GM18499 (cell line): Measurements from ENCODE around the gene HACD1.
A peak's percentile ranks its signal among the peaks of the same experiment; 100 is the strongest.
"Not testable (repeated sequence)": the region's sequence is repeated elsewhere in the genome, so short reads cannot be mapped to it uniquely, and the experiment has no call there.

Experiments used
- ATAC-seq: cut with Tn5 transposase; IDR thresholded peaks from one replicate; pipeline ENCODE4 v1.9.1; 2021; ENCODE audit warnings: moderate number of reproducible peaks; ENCODE audit not compliant: insufficient read depth, unreplicated experiment

The HACD1 gene

GRCh38 chr10:17643755-17644484, 26.7 kb upstream of the HACD1 start, which contains the start of gene STAM:
STAM (plus strand) TSS chr10:17644151; CDS start chr10:17644340, 189 bp downstream.
- ATAC-seq: peak; percentile 65

- no peak for ATAC-seq
Observed at GRCh38 chr10:17643339-17643754, 26.2 kb upstream of the HACD1 start.

- no peak for ATAC-seq
Observed at GRCh38 chr10:17640331-17640816, 23.2 kb upstream of the HACD1 start.

- no peak for ATAC-seq
Observed at GRCh38 chr10:17637869-17638268, 20.7 kb upstream of the HACD1 start.

GRCh38 chr10:17633353-17633752, 16.2 kb upstream of the HACD1 start:
- no peak for ATAC-seq

- not testable (repeated sequence) for ATAC-seq
Observed at GRCh38 chr10:17632590-17632989, 15.4 kb upstream of the HACD1 start.

GRCh38 chr10:17626656-17627055, 9.5 kb upstream of the HACD1 start:
- ATAC-seq: no peak

- ATAC-seq: no peak
Observed at GRCh38 chr10:17624996-17625395, 7.8 kb upstream of the HACD1 start.

GRCh38 chr10:17622061-17622460, 4.9 kb upstream of the HACD1 start:
- ATAC-seq: no peak

- ATAC-seq: no peak
Observed at GRCh38 chr10:17616403-17617030, 657 bp downstream of the HACD1 start.

GRCh38 chr10:17609523-17610079, 7.6 kb downstream of the HACD1 start:
- no peak for ATAC-seq

GRCh38 chr10:17607603-17608332, 9.4 kb downstream of the HACD1 start:
- ATAC-seq: peak; percentile 51

- ATAC-seq: no peak
Observed at GRCh38 chr10:17607060-17607459, 10.1 kb downstream of the HACD1 start.

GRCh38 chr10:17606547-17607040, 10.6 kb downstream of the HACD1 start:
- ATAC-seq: no peak

GRCh38 chr10:17605936-17606335, 11.2 kb downstream of the HACD1 start:
- no peak for ATAC-seq

- no peak for ATAC-seq
Observed at GRCh38 chr10:17599089-17599488, 18.1 kb downstream of the HACD1 start.

- ATAC-seq: no peak
Observed at GRCh38 chr10:17597386-17597785, 19.8 kb downstream of the HACD1 start.

GRCh38 chr10:17590969-17591645, 26.1 kb downstream of the HACD1 start:
- no peak for ATAC-seq

GRCh38 chr10:17589316-17589715, 27.9 kb downstream of the HACD1 start:
- ATAC-seq: not testable (repeated sequence)

GRCh38 chr10:17588420-17588819, 28.8 kb downstream of the HACD1 start:
- ATAC-seq: no peak
